Activated CD8-positive, alpha-beta T cell treated with anti-CD3 and anti-CD28 coated beads for 36 hours (primary cell): Measurements from ENCODE around the gene OCEL1. TPM values are rescaled to one million over a fixed set of nuclear protein-coding genes. Genes with fewer than 3 reads are reported as not detected.
A peak's percentile ranks its signal among the peaks of the same experiment; 100 is the strongest.

Source experiments
- ATAC-seq: fragments of 200-7000 bp; cut with Tn5 transposase; one replicate; pipeline ENCODE4 v1.10.0; 2021; ENCODE audit warnings: mild to moderate bottlenecking, moderate library complexity
- CTCF ChIA-PET: fragments of 350-600 bp; sonication (Branson Sonifier 250); formaldehyde crosslinking; loops from one replicate; lab custom pipeline; 2021; ENCODE audit warnings: antibody characterized with exemption; lab: Charles Lee
- POLR2A ChIA-PET: fragments of 350-600 bp; sonication (Branson Sonifier 250); formaldehyde crosslinking; loops from one replicate; lab custom pipeline; 2021; ENCODE audit warnings: antibody characterized with exemption; lab: Charles Lee
- DNase-seq: peaks from one replicate; pipeline ENCODE4 v3.0.0-alpha.2; 2020
- H3K27ac Mint-ChIP-seq: one replicate; pipeline ENCODE4 v1.8.0; 2021; ENCODE audit warnings: mild to moderate bottlenecking, mixed read lengths
- H3K27me3 Mint-ChIP-seq: one replicate; pipeline ENCODE4 v1.8.0; 2021; ENCODE audit warnings: mixed read lengths
- H3K36me3 Mint-ChIP-seq: one replicate; pipeline ENCODE4 v1.8.0; 2021; ENCODE audit warnings: low read depth, mixed read lengths
- H3K4me1 Mint-ChIP-seq: one replicate; pipeline ENCODE4 v1.8.0; 2021; ENCODE audit warnings: low read depth, mixed read lengths
- H3K4me3 Mint-ChIP-seq: one replicate; pipeline ENCODE4 v1.8.0; 2021; ENCODE audit warnings: mild to moderate bottlenecking, moderate library complexity, mixed read lengths
- H3K9me3 Mint-ChIP-seq: one replicate; pipeline ENCODE4 v1.8.0; 2021; ENCODE audit warnings: mixed read lengths
- intact Hi-C: fragments of 100-400 bp; cut with micrococcal nuclease; formaldehyde crosslinking; loops from one replicate; pipeline ENCODE4 v1.10.0; 2022
- total RNA-seq, 2 experiments: library from RNA; stranded (reverse); gene quantifications; one replicate each; pipeline ENCODE4 v1.2.3, GENCODE V29; 2021
- TF ChIP-seq, protein P1 (sequence below): fragments of 200-600 bp; IDR thresholded peaks from one replicate; pipeline ENCODE4 v1.8.0; 2022; ENCODE audit warnings: antibody characterized with exemption, mild to moderate bottlenecking

Gene OCEL1
- total RNA-seq, 2 experiments from 2014 or later = 20.1 TPM

DNA sequence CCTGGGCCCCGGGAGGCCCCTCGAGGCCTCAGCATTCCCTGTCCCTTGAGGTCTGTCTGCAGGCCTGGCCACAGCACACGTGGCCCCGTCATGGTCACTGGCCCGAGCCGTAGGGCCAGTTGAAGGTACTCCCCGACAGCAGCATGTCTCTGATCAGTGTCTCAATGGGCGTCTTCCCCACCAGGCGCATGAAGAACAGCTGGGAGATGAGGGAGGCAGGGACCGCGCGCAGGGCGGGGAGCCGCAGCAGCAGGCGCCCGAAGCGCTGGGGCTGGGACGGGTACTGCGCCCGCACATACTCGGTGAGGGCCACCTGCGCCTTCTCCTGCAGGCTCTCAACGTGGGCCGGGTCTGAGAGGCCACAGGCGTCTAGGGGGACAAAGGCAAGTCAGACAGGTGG lies 6.2 kb downstream of the OCEL1 start:
- intact Hi-C loops = no loop called here
- no peaks in the 10 kb centered on the region for H3K9me3 Mint-ChIP-seq
- H3K4me3 Mint-ChIP-seq = no peak overlapping the region
- no peaks in the 10 kb centered on the region for H3K27me3 Mint-ChIP-seq
- peaks cover 11% of the 10 kb centered on the region for H3K36me3 Mint-ChIP-seq
- ATAC-seq (no peak), DNase-seq (no peak)
- H3K27ac Mint-ChIP-seq = no peak overlapping the region
- TF ChIP-seq, protein P1, sequence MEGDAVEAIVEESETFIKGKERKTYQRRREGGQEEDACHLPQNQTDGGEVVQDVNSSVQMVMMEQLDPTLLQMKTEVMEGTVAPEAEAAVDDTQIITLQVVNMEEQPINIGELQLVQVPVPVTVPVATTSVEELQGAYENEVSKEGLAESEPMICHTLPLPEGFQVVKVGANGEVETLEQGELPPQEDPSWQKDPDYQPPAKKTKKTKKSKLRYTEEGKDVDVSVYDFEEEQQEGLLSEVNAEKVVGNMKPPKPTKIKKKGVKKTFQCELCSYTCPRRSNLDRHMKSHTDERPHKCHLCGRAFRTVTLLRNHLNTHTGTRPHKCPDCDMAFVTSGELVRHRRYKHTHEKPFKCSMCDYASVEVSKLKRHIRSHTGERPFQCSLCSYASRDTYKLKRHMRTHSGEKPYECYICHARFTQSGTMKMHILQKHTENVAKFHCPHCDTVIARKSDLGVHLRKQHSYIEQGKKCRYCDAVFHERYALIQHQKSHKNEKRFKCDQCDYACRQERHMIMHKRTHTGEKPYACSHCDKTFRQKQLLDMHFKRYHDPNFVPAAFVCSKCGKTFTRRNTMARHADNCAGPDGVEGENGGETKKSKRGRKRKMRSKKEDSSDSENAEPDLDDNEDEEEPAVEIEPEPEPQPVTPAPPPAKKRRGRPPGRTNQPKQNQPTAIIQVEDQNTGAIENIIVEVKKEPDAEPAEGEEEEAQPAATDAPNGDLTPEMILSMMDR = no peak
- POLR2A ChIA-PET = interaction anchor here (0.9 kb wide), 1 partner anchor 10 kb away, joined by 3 read pairs; no protein-coding TSS in a partner anchor
- CTCF ChIA-PET = interaction anchor here (1.2 kb wide), 1 partner anchor 9 kb away, joined by 3 read pairs; no protein-coding TSS in a partner anchor
- peaks cover 5% of the 10 kb centered on the region for H3K4me1 Mint-ChIP-seq

DNA sequence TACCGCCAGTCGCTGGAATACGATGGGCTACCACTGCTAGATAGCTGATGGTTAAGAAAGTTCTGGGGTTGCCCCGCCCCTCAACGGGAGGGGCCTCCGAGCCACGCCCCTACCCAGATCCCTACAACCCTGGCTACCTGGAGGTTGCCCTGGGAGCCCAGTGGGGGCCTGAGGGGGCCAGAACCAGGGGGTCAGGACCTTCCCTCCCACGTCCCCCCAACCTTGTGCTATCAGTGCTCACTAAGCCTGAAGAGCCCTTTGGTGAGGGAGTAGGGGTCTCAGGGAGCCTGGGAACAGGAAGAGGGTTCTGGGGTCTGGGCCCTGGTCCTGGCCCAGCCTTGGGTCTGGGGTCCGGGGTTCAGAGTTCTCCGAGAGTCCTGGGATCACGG lies 8.9 kb downstream of the OCEL1 start:
- peaks cover 5% of the 10 kb centered on the region for H3K4me1 Mint-ChIP-seq
- ATAC-seq (peak; percentile 81), DNase-seq (peak; percentile 83)
- no peaks in the 10 kb centered on the region for H3K27me3 Mint-ChIP-seq
- intact Hi-C loops = no loop called here
- H3K27ac Mint-ChIP-seq = peak overlapping the region; percentile 72
- peaks cover 10% of the 10 kb centered on the region for H3K36me3 Mint-ChIP-seq
- TF ChIP-seq, protein P1 = no peak
- ChIA-PET CTCF (interaction anchor here (1.0 to 2.7 kb wide), 17 partner anchors 9 to 616 kb away, joined by 3 to 18 read pairs (median 5); partner anchors contain the start of genes BABAM1, OCEL1, USE1 and USHBP1), POLR2A (interaction anchor here (0.6 to 3.1 kb wide), 5 partner anchors 8 to 693 kb away, joined by 3 to 17 read pairs (median 5); partner anchors contain the start of genes OCEL1 and USE1)
- no peaks in the 10 kb centered on the region for H3K9me3 Mint-ChIP-seq
- H3K4me3 Mint-ChIP-seq = peak overlapping the region; percentile 81

DNA sequence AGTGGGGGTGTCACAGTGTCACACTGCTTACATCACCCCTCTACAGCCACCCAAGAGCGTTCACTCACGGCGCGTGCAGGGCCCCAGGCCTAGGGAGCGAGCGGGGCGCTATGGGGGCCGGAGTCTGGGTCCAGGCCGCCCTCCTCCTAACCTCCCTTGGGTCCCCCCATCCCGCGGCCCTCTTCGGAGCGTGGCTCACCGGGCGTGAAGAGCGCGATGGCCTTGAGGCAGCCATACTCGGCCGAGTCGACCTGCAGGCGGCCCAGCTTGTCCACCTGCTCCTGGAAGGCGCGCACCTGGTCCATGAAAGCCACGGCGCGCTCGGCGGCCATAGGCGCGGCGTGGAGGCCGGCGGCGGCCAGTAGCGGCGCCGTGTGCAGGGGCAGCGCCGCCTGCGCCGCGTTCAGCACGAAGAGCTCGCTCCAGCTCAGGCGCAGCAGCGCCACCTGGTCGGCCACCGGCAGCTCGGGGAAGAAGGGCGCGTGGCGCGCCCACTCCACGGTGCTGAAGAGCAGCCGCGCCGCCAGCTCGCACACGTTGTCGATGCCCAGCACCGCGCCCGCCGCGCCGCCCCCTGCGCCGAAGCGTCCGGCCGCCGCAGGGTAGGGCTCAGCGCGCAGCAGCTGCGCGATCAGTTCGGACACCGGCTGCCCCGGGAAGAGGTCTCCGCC lies 9.4 kb downstream of the OCEL1 start:
- no peaks in the 10 kb centered on the region for H3K9me3 Mint-ChIP-seq
- DNase-seq (peak; percentile 80), ATAC-seq (peak; percentile 85)
- no peaks in the 10 kb centered on the region for H3K27me3 Mint-ChIP-seq
- H3K27ac Mint-ChIP-seq = peak overlapping the region; percentile 72
- ChIA-PET CTCF (interaction anchor here (0.7 to 2.7 kb wide), 17 partner anchors 8 to 616 kb away, joined by 3 to 18 read pairs (median 5); partner anchors contain the start of genes BABAM1, OCEL1, USE1 and USHBP1), POLR2A (interaction anchor here (0.6 to 3.1 kb wide), 7 partner anchors 9 to 694 kb away, joined by 3 to 17 read pairs (median 5); partner anchors contain the start of genes OCEL1 and USE1)
- peaks cover 5% of the 10 kb centered on the region for H3K4me1 Mint-ChIP-seq
- peak overlapping the region; percentile 81 for H3K4me3 Mint-ChIP-seq
- TF ChIP-seq, protein P1 = peak; percentile 56
- H3K36me3 Mint-ChIP-seq = peaks cover 10% of the 10 kb centered on the region
- intact Hi-C loops = no loop called here

DNA sequence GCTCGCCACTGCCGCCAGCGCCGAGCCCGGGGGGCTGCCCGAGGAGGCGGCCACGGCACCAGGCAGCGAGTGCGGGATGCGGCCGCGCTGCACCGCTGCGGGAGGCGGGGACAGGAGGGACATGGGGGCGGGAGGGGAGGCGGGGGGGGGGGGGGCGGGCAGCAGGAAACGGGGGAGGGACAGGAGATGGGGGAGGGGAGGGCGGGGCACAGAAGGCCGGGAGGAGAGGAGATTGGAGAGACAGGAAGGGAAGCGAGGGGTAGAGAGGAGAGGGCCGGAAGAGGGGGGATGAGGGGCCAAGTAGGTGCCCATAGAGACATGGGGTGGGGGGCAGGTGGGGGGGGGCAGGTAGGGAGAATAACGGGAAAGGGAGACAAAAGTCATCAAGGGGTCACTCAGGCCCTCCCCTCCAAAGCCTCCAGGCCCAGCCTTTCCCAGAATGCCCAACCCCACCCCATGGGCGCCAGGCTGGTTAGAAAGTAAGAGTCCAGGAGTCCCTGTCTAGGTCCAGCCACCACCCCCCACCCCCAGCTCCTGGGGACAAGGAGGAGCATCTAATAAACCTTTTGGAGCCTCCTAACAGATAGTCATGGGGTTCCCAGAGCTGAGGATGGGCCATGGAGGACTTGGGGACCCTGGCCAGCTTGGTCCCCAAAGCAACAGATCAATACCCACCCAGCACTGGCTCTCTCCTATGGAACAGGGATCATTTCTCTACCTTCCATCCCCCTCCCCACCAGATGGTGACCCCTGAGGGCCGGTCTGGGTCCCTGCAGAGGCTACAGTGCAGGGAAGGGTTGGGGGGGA lies 10.1 kb downstream of the OCEL1 start:
- peak; percentile 11 for ATAC-seq
- POLR2A ChIA-PET = interaction anchor here (0.7 to 3.1 kb wide), 6 partner anchors 8 to 53 kb away, joined by 4 to 17 read pairs (median 4); partner anchors contain the start of genes OCEL1 and USE1

More for the DNA sequence above, 10.1 kb downstream of the OCEL1 start:
- Mint-ChIP-seq H3K36me3 (peaks cover 8% of the 10 kb centered on the region), H3K4me1 (peaks cover 5% of the 10 kb centered on the region), H3K27ac (no peak overlapping the region), H3K4me3 (peak overlapping the region; percentile 81), H3K27me3 (no peaks in the 10 kb centered on the region), H3K9me3 (no peaks in the 10 kb centered on the region)
- TF ChIP-seq, protein P1 = no peak
- no peak for DNase-seq
- CTCF ChIA-PET = interaction anchor here (0.7 to 2.7 kb wide), 16 partner anchors 8 to 615 kb away, joined by 3 to 18 read pairs (median 5); partner anchors contain the start of genes BABAM1, OCEL1, USE1 and USHBP1
- intact Hi-C loops = no loop called here
